ENCODE measurements around the gene KICS2.

The KICS2 gene

GRCh38 chr12:64181430-64182291 is 40.4 kb downstream of the KICS2 start:
- TF ChIP-seq CTCF (IDR thresholded peaks at IDR 0.05; ENCODE audit: insufficient read depth, low read depth, low read length, missing control alignments), result peak; percentile 6
- peak; percentile 10 for DNase-seq (ENCODE audit: low read depth)
- no peak overlapping the region for H3K4me3 ChIP-seq (ENCODE audit: low read depth, low read length)

- no peak for DNase-seq (ENCODE audit: low read depth)
- no peak overlapping the region for H3K4me3 ChIP-seq (ENCODE audit: low read depth, low read length)
- no peak for TF ChIP-seq CTCF (IDR thresholded peaks at IDR 0.05; ENCODE audit: insufficient read depth, low read depth, low read length, missing control alignments)
Observed at GRCh38 chr12:64180951-64181350, 41.1 kb downstream of the KICS2 start.

GRCh38 chr12:64178122-64178521 is 44.0 kb downstream of the KICS2 start:
- no peak for TF ChIP-seq CTCF (IDR thresholded peaks at IDR 0.05; ENCODE audit: insufficient read depth, low read depth, low read length, missing control alignments)
- no peak overlapping the region for H3K4me3 ChIP-seq (ENCODE audit: low read depth, low read length)
- no peak for DNase-seq (ENCODE audit: low read depth)

GRCh38 chr12:64177001-64177400 is 45.1 kb downstream of the KICS2 start:
- no peak for TF ChIP-seq CTCF (IDR thresholded peaks at IDR 0.05; ENCODE audit: insufficient read depth, low read depth, low read length, missing control alignments)
- DNase-seq (ENCODE audit: low read depth), result no peak
- H3K4me3 ChIP-seq (ENCODE audit: low read depth, low read length), result no peak overlapping the region

GRCh38 chr12:64175254-64175945 is 46.7 kb downstream of the KICS2 start:
- no peak overlapping the region for H3K4me3 ChIP-seq (ENCODE audit: low read depth, low read length)
- no peak for DNase-seq (ENCODE audit: low read depth)
- no peak for TF ChIP-seq CTCF (IDR thresholded peaks at IDR 0.05; ENCODE audit: insufficient read depth, low read depth, low read length, missing control alignments)

GRCh38 chr12:64173456-64173855 is 48.6 kb downstream of the KICS2 start:
- H3K4me3 ChIP-seq (ENCODE audit: low read depth, low read length), result no peak overlapping the region
- no peak for TF ChIP-seq CTCF (IDR thresholded peaks at IDR 0.05; ENCODE audit: insufficient read depth, low read depth, low read length, missing control alignments)
- DNase-seq (ENCODE audit: low read depth), result no peak

Measured in GM12865 (cell line).